Common myeloid progenitor, CD34-positive (primary cell): ENCODE results near the gene NOTUM.

ENCODE experiments used
- CTCF ChIA-PET: fragments of 350-600 bp; sonication (Branson Sonifier 250); formaldehyde crosslinking; loops from one replicate; lab custom pipeline; 2021; ENCODE audit warnings: antibody characterized with exemption; lab: Charles Lee
- POLR2A ChIA-PET: fragments of 350-600 bp; sonication (Branson Sonifier 250); formaldehyde crosslinking; loops from one replicate; lab custom pipeline; 2021; ENCODE audit warnings: antibody characterized with exemption; lab: Charles Lee
- DNase-seq, 3 donors: peaks; one replicate each; pipeline versions ENCODE4 v3.0.0 to v3.0.0-alpha.2; 2013
- H3K27ac ChIP-seq, 2 experiments: 1 replicate in 1 of 2; 2 replicates in 1 of 2; pipeline ENCODE4 v1.7.0; 2013; ENCODE audit warnings: inconsistent platforms in 2 of 2, low read length in 2 of 2, mild to moderate bottlenecking in 2 of 2, low read depth in 1 of 2, moderate library complexity in 1 of 2; ENCODE audit not compliant: severe bottlenecking in 2 of 2, insufficient read depth in 1 of 2, poor library complexity in 1 of 2
- H3K27me3 ChIP-seq, 5 experiments: replicated peaks in 2 of 5; 1 replicate in 3 of 5; 2 replicates in 2 of 5; pipeline versions ENCODE4 v1.6.1 to v1.7.0; 2013; ENCODE audit warnings: low read length in 4 of 5, mild to moderate bottlenecking in 2 of 5, moderate library complexity in 2 of 5, inconsistent platforms in 1 of 5; ENCODE audit not compliant: insufficient read depth in 5 of 5, control insufficient read depth in 4 of 5
- H3K36me3 ChIP-seq, 4 experiments: 1 replicate in 2 of 4; 2 replicates in 2 of 4; pipeline versions ENCODE4 v1.6.1 to v1.7.0; 2013; ENCODE audit warnings: low read length in 3 of 4, control low read depth in 1 of 4, mild to moderate bottlenecking in 1 of 4; ENCODE audit not compliant: control insufficient read depth in 4 of 4, insufficient read depth in 4 of 4
- H3K4me1 ChIP-seq, 4 experiments: 1 replicate in 3 of 4; 2 replicates in 1 of 4; pipeline versions ENCODE4 v1.6.1 to v1.7.1; 2013; ENCODE audit warnings: low read length in 3 of 4, mild to moderate bottlenecking in 3 of 4, control low read depth in 1 of 4, inconsistent platforms in 1 of 4, moderate library complexity in 1 of 4; ENCODE audit not compliant: control insufficient read depth in 4 of 4, insufficient read depth in 4 of 4; ENCODE audit errors: control extremely low read depth in 1 of 4
- H3K4me3 ChIP-seq, 7 experiments: 1 replicate in 4 of 7; 2 replicates in 3 of 7; pipeline versions ENCODE4 v1.5.1 to v1.7.0; 2013; ENCODE audit warnings: mild to moderate bottlenecking in 7 of 7, low read length in 6 of 7, moderate library complexity in 6 of 7, inconsistent platforms in 2 of 7, low read depth in 2 of 7, control low read depth in 1 of 7; ENCODE audit not compliant: insufficient read depth in 4 of 7, control insufficient read depth in 1 of 7; ENCODE audit errors: extremely low read depth in 1 of 7
- H3K9me3 ChIP-seq, 5 experiments: 1 replicate in 4 of 5; 2 replicates in 1 of 5; pipeline versions ENCODE4 v1.6.1 to v1.7.1; 2013; ENCODE audit warnings: low read length in 4 of 5, mild to moderate bottlenecking in 2 of 5, inconsistent platforms in 1 of 5, low read depth in 1 of 5, moderate library complexity in 1 of 5; ENCODE audit not compliant: control insufficient read depth in 4 of 5, insufficient read depth in 2 of 5; ENCODE audit errors: control extremely low read depth in 1 of 5
- WGBS: methylation state at CpG from one replicate; pipeline ENCODE4 v1.1.5; 2013; ENCODE audit not compliant: insufficient coverage; 5-methylcytosine and 5-hydroxymethylcytosine counted together

The NOTUM gene

DNA sequence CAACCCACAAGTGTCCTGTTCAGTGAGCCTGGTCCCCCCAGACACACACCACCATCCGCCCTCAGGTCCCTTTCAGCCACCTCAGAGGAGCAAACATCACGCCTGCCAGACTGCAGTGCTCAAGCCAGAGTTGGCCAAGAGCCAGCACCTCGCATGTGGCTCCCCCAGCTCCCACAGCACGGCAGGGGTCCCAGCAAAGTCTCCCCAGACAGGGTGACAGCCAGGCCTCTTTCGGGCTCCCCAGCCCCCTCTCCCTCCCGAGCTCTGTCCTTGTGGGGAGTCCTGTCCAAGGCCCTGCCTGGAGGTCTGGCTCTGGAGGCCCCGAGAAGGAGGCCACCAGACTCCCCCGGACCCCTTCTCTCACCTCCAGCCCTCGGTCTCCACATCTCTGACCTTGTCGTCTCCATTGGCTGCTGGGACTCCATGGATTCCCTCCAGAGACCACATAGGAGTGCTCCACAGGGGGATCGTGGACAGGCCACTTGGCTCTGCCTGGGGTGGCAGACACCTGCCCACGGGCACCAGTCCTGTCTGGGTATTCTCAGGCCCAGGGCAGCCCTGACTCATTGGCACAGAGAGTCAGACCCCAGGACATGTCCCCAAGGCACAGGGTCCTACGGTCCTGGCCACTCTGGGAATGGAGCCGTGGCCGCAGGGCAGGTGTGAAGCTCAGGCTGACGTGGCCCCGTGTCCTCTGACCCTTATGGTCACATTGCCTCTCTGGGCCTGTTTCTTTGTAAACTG, 12.2 kb downstream of the NOTUM start:
- ChIA-PET POLR2A (no interaction called here), CTCF (interaction anchor here (1.0 kb wide), 1 partner anchor 11 kb away, joined by 3 read pairs; no protein-coding TSS in a partner anchor)
- H3K27ac ChIP-seq, result no peak overlapping the region
- no peaks in the 10 kb centered on the region for H3K9me3 ChIP-seq
- peaks cover 0 to 4% (median 0%) of the 10 kb centered on the region in 5 experiments for H3K27me3 ChIP-seq
- H3K4me1 ChIP-seq, result peaks cover 0 to 12% (median 4%) of the 10 kb centered on the region in 4 experiments
- DNase-seq, result no peak
- H3K36me3 ChIP-seq, result no peaks in the 10 kb centered on the region
- no peak overlapping the region for H3K4me3 ChIP-seq
- WGBS, result 97% methylated on average over 11 of the region's 17 CpGs

DNA sequence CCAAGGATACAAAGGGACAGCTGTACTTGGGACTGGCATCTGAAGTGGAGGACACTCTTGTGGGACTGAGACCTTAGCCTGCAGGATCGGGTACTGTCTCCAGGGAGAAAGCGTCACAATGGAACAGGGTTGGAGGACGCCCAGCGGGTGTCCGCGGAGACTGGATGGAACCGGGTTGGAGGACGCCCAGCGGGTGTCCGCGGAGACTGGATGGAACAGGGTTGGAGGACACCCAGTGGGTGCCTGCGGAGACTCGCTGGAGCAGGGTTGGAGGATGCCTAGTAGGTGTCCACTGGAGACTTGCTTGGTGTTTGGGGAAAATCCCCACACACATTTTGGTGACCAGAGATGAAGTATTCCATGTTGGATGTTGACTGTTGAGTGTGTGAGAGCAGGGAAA, 13.8 kb downstream of the NOTUM start, which contains the start of gene MYADML2:
Gene MYADML2, minus strand, starts transcription at position 45 of the 400 bp plus-strand sequence. CDS start 5,492 bp downstream, outside the sequence.
- WGBS, result 97% methylated on average over 5 of the region's 13 CpGs
- ChIA-PET CTCF (interaction anchor here (1.0 kb wide), 1 partner anchor 74 kb away, joined by 4 read pairs; no protein-coding TSS in a partner anchor), POLR2A (no interaction called here)

DNA sequence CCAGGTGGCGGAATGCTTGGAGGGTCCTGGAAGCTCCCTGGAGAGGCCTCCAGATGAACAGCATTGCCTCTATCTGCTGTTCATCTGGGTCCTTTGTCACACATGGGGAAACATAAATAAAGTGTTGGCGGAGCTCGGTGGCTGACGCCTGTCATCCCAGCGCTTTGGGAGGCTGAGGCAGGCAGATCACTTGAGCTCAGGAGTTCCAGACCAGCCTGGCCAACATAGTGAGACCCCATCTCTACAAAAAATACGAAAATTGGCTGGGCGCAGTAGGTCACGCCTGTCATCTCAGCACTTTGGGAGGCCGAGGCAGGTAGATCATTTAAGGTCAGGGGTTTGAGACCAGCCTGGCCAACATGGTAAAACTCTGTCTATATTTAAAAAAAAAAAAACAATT, 16.1 kb downstream of the NOTUM start:
- 96% methylated on average over 8 of the region's 9 CpGs for WGBS
- Histone ChIP-seq H3K4me1 (peaks cover 0 to 8% (median 4%) of the 10 kb centered on the region in 4 experiments), H3K4me3 (no peak overlapping the region), H3K27ac (no peak overlapping the region), H3K36me3 (no peaks in the 10 kb centered on the region), H3K9me3 (no peaks in the 10 kb centered on the region), H3K27me3 (peaks cover 0 to 4% (median 0%) of the 10 kb centered on the region in 5 experiments)
- CTCF ChIA-PET, result interaction anchor here (0.8 to 2.0 kb wide), 4 partner anchors 9 to 75 kb away, joined by 3 to 7 read pairs (median 4); partner anchors contain the start of gene MAFG
- no peak for DNase-seq
- POLR2A ChIA-PET, result no interaction called here

More for the DNA sequence above, 13.8 kb downstream of the NOTUM start, which contains the start of gene MYADML2:
- peaks cover 0 to 5% (median 0%) of the 10 kb centered on the region in 4 experiments for H3K4me1 ChIP-seq
- no peaks in the 10 kb centered on the region for H3K36me3 ChIP-seq
- H3K27me3 ChIP-seq, result peaks cover 0 to 4% (median 0%) of the 10 kb centered on the region in 5 experiments
- no peak within 1 kb of the TSS for H3K4me3 ChIP-seq
- H3K9me3 ChIP-seq, result no peaks in the 10 kb centered on the region
- DNase-seq, result no peak
- no peak within 1 kb of the TSS for H3K27ac ChIP-seq

DNA sequence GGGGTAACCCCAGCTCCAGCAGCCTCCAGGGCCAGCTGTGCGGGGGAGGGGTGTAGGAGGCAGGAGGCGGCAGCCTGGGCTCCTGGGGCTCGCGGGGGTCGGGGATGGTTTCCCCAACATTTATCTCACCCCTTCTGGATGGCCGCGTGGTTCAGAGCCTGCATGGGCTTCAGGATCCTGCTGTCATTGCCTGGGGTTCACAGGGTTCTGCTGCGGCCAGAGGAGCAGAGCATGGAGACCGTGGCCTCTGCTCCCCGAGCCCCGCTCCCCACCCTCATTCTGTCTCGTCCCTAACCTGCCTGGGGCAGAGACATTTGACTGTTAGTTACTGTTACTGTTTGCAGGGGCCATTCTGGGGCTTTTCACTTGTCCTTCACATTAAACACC, 18.8 kb downstream of the NOTUM start:
- no peak for DNase-seq
- peaks cover 0 to 4% (median 0%) of the 10 kb centered on the region in 5 experiments for H3K27me3 ChIP-seq
- no peaks in the 10 kb centered on the region for H3K36me3 ChIP-seq
- CTCF ChIA-PET, result no interaction called here
- H3K4me1 ChIP-seq, result peaks cover 0 to 25% (median 24%) of the 10 kb centered on the region in 4 experiments
- 74% methylated on average over 5 of the region's 12 CpGs for WGBS
- H3K27ac ChIP-seq, result no peak overlapping the region
- no peaks in the 10 kb centered on the region for H3K9me3 ChIP-seq
- POLR2A ChIA-PET, result no interaction called here
- H3K4me3 ChIP-seq, result no peak overlapping the region

DNA sequence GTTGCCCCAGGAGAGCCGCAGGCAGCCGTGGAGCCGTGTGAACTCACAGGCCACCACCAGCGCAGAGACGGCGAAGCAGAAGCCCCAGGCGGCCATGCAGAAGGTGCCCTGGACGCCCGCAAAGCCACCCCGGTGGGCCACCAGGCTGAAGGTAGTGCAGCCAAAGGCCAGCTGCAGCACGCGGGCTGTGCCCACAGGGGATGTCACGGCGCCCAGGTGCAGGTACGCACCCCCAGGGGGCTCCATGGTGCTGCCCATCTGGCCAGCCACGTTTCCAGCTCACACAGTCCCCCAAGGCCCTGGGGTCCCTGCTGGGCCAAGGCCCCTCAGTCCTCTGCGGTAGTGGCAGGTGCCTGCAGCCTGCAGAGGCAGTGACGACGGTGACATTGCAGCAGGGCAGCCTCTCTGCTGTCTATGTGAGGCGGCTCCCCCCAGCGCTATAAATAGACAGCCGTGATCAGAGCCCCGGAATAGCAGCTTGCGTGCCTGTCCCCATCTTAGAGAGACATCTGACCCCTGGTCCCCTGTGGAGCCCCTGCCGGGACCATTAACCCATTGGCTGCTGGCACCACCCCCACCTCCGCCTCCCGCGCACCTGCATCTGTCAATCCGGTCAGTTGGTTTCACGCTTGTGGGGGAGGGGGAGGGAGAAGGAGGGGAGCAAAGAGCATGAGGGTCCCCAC, 19.4 kb downstream of the NOTUM start:
- WGBS, result 73% methylated on average over 24 of the region's 30 CpGs
- Histone ChIP-seq H3K4me1 (peaks cover 0 to 30% (median 29%) of the 10 kb centered on the region in 4 experiments), H3K36me3 (no peaks in the 10 kb centered on the region), H3K9me3 (no peaks in the 10 kb centered on the region), H3K27ac (no peak overlapping the region), H3K27me3 (peaks cover 0 to 4% (median 0%) of the 10 kb centered on the region in 5 experiments), H3K4me3 (no peak overlapping the region)
- ChIA-PET CTCF (interaction anchor here (1.3 kb wide), 1 partner anchor 80 kb away, joined by 3 read pairs; no protein-coding TSS in a partner anchor), POLR2A (no interaction called here)
- DNase-seq, result no peak

DNA sequence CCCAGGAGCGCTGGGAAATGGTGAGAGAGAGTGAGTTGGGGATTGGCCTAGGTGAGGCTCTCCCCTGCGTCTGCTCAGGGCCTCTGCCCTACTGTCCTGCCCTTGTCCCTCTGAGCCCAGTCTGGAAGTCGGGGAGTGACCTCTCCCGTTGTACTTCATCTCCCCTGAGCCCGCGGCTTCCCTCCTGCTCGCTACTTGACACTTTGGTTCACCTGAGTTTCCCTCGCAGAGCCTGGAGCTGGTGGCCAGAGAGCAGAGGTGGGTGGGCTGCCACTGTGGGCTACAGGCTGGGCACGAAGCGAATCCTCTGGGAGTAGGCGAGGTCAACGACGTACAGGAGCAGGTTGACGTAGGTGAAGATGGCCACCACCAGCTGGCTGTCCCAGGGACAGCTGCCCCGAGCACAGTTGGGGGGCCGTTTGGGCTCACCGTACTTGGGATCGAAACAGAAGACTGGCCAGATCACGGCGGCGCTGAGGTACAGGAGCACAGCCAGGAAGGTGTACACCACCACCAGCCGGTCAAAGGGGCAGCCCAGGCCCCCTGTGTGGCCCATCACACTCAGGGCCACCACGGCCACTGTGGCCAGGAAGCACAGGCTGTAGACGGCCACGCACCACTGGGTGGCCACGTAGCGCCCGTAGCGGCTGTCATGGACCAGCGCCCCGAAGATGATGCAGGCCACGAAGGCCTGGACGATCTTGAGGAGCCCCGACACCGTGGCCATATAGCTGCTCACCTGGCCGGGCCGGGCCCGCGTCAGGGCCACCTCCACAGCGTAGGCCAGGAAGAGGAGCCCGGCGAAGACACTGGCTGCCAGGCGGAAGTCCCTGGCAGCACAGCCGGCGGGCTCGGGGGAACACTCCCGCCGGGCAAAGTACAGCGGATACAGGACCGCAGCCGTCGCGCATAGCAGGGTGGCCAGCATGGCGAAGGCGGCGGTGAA, 20.2 kb downstream of the NOTUM start:
- Histone ChIP-seq H3K4me3 (no peak overlapping the region), H3K27ac (no peak overlapping the region), H3K4me1 (peaks cover 0 to 33% (median 32%) of the 10 kb centered on the region in 4 experiments), H3K9me3 (no peaks in the 10 kb centered on the region), H3K27me3 (peaks cover 0 to 4% (median 0%) of the 10 kb centered on the region in 5 experiments), H3K36me3 (no peaks in the 10 kb centered on the region)
- DNase-seq, result no peak
- WGBS, result 97% methylated on average over 50 of the region's 56 CpGs
- ChIA-PET POLR2A (no interaction called here), CTCF (interaction anchor here (0.8 to 1.5 kb wide), 4 partner anchors 10 to 81 kb away, joined by 3 to 4 read pairs (median 4); no protein-coding TSS in a partner anchor)
